Activated T-cell treated with anti-CD3 and anti-CD28 coated beads for 4 hours (primary cell): ENCODE measurements around the gene SLC30A2.

ENCODE experiments used
- DNase-seq: peaks from one replicate; pipeline ENCODE4 v3.0.0-alpha.2; 2020

SLC30A2 gene

DNA sequence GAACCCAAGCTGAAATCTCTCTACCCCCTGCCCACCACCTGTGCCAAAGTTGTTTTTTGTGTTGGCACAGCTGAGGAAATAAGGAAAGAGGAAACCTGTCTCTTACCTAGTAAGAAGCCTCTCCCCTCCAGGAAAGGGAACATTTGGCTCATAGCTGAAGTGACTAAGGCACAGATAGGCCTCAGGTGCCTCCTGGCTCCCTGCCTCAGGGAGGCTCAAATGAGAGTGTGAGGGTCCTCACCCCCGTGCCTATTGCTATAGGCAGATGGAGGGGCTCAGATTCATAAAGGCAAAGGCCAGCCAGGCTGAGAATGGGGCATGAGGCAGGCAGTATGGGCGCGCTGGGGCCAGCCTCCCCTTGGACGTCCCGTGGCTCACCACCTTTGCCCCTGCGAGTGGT is 7.4 kb downstream of the SLC30A2 start:
- no peak for DNase-seq

DNA sequence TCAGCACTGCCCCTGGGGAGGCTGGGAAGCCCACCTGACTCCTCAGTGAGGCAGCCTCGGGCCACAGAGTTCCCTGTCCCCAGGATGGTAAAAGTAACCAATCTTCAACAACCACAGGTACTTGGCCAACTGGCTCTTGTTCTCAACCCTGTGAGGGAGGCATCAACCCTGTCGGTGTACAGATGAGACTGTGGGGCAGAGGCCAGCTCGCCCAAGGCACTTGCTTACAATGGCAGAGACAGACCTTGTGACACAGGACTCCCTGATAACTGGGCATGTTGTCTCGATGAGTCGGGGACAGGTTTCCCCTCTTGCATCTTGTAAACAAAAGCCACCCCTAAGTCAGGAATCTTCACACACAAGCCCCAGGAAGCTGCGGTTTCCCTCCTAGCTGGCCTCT is 8.0 kb downstream of the SLC30A2 start:
- DNase-seq = no peak

DNA sequence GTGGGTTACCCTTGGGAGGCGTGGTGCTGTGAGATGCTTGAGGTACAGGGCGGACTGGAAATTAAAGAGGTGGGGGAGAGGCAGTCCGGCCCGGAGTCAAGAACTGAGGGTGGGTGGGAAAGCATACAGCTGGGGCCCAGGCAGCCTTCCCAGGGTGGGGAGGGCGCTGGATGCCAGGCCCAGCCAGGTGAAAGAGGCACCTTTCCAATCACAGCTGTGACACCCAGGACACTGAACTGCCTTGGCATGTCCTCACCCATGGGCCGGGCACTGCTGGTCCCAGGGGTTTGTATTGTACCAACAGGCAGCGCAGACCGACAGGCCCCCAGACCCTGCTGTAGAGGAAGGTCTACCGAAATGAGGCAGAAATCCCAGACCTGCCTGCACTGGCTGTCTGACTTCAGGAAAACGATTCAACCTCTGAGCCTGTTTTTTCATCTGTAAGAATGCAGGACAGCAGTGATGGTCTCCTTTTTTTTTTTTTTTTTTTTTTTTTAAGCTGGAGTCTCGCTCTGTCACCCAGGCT is 9.1 kb downstream of the SLC30A2 start:
- DNase-seq = no peak

DNA sequence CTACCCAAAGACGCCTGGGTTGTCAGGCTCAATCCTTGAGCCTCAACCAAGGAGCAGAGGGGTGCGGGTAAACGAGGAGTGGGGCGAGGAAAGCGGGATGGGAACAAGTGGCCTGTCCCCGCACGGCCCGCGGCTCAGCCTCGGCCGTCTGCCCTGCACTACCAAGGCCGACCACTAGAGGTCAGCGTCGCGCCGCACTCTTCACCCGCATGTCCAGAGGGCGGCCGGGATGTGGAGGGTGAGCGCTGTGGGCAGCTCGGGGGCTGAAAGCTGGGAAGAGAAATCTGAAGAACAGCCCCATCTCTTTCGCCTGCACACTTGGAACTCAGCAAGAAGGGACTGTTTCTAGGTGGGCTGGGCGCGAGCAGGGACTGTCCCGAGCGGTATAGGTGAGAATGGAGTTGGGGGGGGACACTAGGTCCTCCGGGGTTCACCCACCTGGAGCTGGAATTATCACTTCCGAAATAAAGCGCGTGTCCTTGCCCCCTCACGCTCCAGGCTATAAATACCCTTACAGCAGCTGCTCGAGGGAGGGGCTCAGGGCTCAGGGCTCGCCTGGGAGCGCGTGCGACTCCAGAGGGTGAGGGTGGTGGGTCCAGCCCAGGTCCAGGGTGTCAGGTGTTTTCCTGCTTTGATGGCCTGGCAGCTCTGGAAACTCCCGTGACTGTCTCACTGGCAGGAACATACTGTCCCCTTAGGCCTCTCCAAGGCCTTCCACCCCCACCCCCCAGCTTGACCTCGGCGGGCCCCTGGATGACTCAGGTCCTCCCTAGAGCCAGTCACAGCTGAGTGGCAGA is 9.8 kb downstream of the SLC30A2 start:
- DNase-seq = peak; percentile 66

DNA sequence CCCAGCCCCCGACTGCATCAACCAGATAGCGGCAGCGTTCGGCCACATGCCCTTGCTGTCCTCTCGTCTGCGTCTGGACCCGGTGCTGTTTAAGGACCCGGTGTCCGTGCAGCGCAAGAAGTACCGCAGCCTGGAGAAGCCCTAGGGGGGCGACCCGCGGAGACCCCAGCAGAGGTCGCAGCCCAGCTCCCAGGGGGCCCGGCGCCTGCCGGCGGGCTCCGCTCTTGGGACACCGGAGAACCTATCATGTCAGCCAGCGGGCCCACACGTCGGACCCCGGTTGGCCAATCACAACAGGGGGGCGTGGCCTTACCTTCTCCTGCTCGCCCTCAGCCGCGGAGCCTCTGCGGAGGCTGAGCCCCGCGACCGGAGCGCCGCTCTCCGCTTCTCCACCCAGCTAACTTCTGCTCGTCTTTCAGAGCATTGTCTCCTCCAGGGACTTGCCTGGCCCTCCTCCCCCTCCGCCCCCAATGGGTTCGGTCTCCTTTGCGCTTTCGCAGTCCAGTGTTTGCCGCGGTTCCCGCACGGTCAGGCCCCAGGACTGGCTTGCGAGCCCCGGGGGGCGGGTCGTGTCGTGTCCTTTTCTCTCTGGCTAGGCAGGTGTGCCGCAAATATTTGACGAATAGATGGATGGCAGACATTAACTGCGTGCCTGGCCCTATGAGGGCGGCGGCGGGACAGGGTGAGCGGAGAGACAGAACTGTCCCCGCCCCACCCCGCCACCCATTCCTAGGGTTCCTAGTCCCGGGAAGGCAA is 10.5 kb downstream of the SLC30A2 start:
- DNase-seq = peak; percentile 89

DNA sequence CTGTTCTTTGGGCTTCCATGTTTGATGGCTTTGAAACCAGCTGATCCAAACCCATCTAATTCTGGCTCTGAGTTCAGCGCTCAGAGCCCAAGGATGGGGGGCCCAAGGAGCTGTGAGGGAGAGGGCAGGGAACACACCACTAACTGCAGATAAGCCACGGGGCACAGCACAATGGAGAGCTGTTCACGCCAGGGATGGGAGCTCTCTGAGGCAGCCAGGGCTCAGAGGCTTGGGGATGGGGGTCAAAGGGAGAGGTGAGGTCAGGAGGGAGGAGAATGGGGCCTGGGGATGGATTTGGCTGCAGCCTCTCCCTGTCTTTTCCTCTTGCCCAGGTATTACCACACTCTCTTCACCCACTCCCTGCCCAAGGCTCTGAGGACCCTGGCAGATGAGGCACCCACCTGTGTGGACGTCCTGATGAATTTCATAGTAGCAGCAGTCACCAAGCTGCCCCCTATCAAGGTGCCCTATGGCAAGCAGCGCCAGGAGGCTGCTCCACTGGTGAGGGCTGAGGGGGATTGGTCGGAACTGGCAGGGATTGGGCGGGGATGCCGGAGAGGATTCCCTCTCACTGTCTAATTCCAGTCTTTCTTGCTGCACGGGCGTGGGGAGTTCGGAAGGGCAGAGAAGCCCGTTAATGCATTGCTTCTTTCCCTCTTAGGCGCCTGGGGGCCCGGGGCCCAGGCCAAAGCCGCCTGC is 11.3 kb downstream of the SLC30A2 start:
- DNase-seq = no peak

DNA sequence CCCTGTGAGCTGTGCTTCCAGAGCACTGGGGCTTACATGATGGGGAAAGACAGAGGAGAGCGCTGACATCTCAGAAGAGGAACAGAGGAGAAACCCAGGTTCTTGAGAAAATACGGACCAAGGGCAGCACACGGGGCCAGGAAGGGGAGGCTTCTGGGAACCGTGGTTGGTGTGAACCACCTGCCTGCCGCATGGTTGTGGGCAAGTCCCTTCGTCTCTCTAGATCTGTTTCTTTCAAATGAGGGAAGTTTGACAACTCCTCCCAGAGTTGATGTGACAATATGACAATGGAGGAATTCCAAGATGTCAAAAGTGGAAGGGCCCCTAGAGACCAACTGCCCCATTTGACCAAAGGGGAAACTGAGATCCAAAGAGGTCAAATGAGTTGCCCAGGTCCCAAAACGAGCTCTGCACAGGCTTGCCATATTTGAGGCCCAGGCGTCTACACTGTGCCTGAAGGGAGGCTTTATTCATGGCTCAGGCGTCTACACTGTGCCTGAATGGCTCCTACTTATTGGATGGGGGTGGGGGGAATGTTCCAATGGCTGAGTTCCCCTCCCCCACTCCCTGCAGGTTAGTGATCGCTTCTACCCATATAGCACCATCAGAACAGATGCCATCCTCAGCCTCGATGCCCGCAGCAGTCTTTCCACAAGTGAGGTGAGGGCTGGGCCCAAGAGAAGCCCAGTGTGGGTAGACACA is 13.1 kb downstream of the SLC30A2 start:
- no peak for DNase-seq

DNA sequence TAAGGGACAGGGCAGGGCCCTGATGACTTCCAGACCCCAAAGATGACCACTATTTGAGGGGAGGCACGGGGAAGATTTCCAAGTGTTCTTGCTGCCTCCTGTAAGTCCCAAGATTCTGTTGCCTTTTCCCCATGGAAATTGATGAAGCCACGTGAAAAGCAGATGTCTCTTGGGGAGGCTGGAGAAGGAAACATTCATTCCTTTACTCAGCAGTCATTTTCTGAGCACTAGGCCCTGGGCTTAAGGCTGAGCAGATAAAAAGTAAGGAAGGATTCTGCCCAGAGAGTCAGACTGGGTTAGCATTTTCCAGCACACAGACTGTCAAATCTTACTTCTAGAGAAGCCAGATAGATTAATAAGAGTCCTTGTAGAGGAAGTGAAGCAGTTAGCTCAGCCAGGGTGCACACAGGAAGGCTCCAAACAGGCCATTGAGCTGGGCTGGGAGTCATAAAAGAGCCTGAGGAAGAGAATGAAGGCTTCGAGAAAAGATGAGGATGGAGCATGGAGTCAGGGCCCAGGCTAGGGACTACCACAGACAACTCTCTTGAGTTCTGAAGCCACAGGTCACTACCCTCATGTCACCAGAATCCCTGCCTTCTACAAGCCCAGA is 14.2 kb downstream of the SLC30A2 start:
- no peak for DNase-seq

- no peak for DNase-seq
Measured at GRCh38 chr1:26031196-26031595, 14.7 kb downstream of the SLC30A2 start.

DNA sequence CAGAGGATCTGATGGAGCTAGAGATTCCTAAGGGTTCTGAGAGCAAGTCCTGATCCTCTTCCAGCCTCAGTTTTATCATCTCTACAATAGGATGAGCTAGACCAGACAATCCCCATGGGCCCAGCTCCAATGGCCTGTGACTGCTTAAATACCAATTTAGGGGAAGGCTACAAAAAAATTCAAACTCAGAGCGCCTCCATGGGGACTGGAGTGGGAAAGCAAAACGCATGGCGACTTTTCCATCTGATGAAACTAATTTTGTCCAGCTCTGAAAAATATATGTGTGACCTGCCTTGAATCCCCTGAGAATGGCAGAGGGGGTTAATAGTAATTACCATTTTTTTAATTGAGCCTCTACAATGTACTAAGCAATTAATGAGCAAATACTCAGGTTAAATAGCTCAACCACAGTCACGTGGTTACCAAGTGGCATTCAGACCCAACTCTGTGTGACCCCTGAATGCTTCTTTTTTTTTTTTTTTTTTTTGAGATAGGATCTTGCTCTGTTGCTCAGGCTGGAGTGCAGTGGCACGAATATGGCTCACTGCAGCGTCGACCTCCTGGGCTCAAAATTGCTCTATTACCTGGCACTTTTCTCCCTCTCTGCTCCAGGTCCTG is 15.9 kb downstream of the SLC30A2 start:
- no peak for DNase-seq

DNA sequence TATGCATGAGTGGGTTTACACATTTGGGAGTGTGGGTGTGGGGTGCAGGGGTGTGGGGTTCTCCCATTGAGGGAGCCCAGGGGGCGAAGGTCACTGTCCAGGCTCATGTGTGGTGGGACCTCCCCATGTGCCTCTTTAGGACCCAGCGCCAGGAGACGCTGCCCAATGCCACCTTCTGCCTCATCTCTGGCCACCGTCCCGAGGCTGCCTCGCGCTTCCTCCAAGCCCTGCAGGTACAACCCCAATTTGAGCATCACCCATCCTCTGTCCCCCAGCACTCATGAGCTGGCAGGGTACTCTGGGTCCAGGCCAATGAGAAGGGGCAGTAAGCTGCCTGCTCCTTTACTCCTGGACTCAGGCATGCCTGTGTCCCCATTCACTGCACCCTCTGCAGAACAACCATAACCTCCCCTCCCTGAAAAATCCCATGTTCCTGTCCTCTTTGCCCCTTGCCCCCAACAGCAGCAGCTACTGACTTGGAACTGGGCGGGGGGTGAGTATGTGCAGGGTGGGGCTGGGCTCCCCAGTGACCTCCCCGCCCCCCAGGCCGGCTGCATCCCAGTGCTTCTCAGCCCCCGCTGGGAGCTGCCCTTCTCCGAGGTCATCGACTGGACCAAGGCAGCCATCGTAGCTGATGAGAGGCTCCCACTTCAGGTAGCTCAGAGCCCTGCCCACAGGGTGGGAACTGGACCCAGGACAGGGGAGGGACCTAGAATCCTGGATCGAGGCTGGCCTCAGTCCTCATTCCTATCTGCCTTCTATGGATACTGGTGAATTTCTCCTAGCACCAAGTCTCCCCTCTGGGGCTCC is 16.7 kb downstream of the SLC30A2 start:
- DNase-seq = no peak

- no peak for DNase-seq
Measured at GRCh38 chr1:26028490-26028980, 17.4 kb downstream of the SLC30A2 start.

GRCh38 chr1:26027716-26028489 is 18.0 kb downstream of the SLC30A2 start:
- no peak for DNase-seq

DNA sequence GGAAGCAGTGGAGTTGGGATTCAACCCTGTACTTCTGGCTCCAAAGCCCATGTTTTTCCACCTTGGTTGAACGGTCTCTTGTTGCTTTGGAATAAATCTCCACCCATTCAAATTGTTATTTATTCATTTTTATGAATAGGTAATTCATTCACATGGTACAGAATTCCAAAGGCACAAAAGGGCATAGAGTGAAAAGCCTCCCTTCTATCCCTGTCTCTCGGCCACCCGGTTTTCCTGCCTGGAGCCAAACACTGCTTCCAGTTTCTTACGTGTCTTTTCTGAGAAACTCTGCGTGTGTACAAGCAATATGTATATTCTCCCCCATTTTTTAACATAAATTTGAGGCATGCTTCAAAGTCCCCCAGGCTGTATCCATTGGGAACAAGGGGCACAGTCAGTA is 20.4 kb downstream of the SLC30A2 start:
- DNase-seq = no peak

- no peak for DNase-seq
Measured at GRCh38 chr1:26025060-26025459, 20.9 kb downstream of the SLC30A2 start.

- no peak for DNase-seq
Measured at GRCh38 chr1:26023826-26024225, 22.1 kb downstream of the SLC30A2 start.

GRCh38 chr1:26023009-26023408 is 22.9 kb downstream of the SLC30A2 start:
- DNase-seq = no peak

DNA sequence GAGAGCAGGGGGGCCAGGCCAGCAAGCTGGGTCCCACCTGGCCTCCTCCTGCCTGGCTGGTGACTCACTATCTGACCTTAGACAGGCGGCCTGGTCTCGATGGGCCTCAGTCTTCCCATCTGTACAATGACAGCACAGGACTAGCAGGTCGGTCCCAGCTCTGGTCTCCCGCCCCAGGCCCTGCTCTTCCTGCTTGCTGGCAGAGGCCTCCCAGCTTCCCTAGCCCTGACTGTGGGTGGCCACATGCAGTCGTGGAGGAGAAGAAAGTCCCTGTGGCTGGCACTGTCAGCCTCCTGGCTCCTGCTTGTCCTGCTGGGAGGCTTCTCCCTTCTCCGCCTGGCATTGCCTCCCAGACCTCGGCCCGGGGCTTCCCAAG is 23.5 kb downstream of the SLC30A2 start:
- no peak for DNase-seq

DNA sequence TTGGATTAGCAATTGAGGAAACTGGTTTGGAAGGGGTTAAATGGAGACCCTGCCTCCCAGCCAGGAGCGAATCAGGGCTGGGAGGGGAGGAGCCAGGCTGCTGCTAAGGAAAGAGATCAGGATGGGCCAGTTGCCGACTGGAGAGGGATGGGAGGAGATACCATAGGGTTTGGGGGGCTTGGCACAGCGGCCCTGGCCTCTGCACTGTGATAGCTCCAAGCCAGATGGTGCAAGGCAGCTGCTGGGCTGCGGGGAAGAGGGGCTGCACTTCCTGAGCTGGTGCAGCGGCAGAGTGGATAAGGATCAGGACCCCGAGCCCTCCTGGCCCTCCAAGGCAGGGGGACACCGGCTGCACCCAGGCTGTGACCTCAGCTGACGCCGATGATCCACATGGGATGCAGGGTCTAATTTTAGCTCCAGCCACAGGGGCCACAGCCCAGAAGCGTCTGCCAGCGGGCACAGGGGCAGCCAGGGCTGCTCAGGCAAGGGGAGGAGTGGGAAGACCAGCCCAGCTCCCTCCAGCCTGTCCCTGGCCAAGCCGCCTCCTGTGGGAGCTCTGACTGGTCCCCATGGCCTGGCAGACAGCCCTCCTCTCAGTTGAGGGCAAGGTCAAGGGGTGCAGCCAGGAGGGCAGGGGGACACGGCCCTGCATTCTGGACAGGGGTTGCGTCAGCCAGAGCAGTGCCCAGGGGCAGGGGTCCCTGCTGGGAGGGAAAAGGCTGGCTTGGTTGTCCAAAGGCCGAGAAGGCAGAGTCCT is 24.1 kb downstream of the SLC30A2 start, which contains the start of gene EXTL1:
EXTL1 (plus strand) TSS at position 129 of the 757 bp plus-strand sequence. CDS start 872 bp downstream, outside the sequence.
- DNase-seq = no peak
